ENCODE data around the gene NEDD4L.

NEDD4L gene

GRCh38 chr18:58054041-58054781, 10.2 kb downstream of the NEDD4L start:
- DNase-seq, result no peak

GRCh38 chr18:58055890-58056558, 12.0 kb downstream of the NEDD4L start:
- DNase-seq, result no peak

- DNase-seq, result no peak
Observed at GRCh38 chr18:58056852-58057251, 12.8 kb downstream of the NEDD4L start.

- DNase-seq, result no peak
Observed at GRCh38 chr18:58057291-58057965, 13.4 kb downstream of the NEDD4L start.

- no peak for DNase-seq
Observed at GRCh38 chr18:58058720-58059119, 14.7 kb downstream of the NEDD4L start.

- DNase-seq, result no peak
Observed at GRCh38 chr18:58060254-58060653, 16.2 kb downstream of the NEDD4L start.

- no peak for DNase-seq
Observed at GRCh38 chr18:58061349-58061748, 17.3 kb downstream of the NEDD4L start.

- no peak for DNase-seq
Observed at GRCh38 chr18:58064406-58064998, 20.5 kb downstream of the NEDD4L start.

- no peak for DNase-seq
Observed at GRCh38 chr18:58065956-58066355, 21.9 kb downstream of the NEDD4L start.

GRCh38 chr18:58067601-58068000, 23.6 kb downstream of the NEDD4L start:
- DNase-seq, result no peak

GRCh38 chr18:58069099-58069498, 25.1 kb downstream of the NEDD4L start:
- no peak for DNase-seq

- no peak for DNase-seq
Observed at GRCh38 chr18:58069721-58070292, 25.8 kb downstream of the NEDD4L start.

- no peak for DNase-seq
Observed at GRCh38 chr18:58076052-58076451, 32.0 kb downstream of the NEDD4L start.

- no peak for DNase-seq
Observed at GRCh38 chr18:58077329-58077728, 33.3 kb downstream of the NEDD4L start.

GRCh38 chr18:58078889-58079573, 35.0 kb downstream of the NEDD4L start:
- DNase-seq, result no peak

GRCh38 chr18:58080451-58080850, 36.4 kb downstream of the NEDD4L start:
- DNase-seq, result no peak

GRCh38 chr18:58087928-58088690, 44.1 kb downstream of the NEDD4L start:
- no peak for DNase-seq

GRCh38 chr18:58088691-58089065, 44.7 kb downstream of the NEDD4L start:
- DNase-seq, result no peak

GRCh38 chr18:58091099-58091611, 47.1 kb downstream of the NEDD4L start:
- no peak for DNase-seq

GRCh38 chr18:58093311-58093803, 49.3 kb downstream of the NEDD4L start:
- DNase-seq, result no peak

GRCh38 chr18:58095222-58095621, 51.2 kb downstream of the NEDD4L start:
- DNase-seq, result no peak
